Neuronal stem cell (in vitro differentiated cells): ENCODE results near the gene FAF2.

Experiments
- DNase-seq: peaks from one replicate; pipeline ENCODE4 v3.0.0-alpha.2; 2013; ENCODE audit warnings: low spot score
- H2AFZ ChIP-seq: one replicate; pipeline ENCODE4 v1.6.1; 2013; ENCODE audit warnings: mild to moderate bottlenecking, low read length, inconsistent platforms
- H2AK5ac ChIP-seq: 2 replicates; pipeline ENCODE4 v1.6.1; 2013; ENCODE audit warnings: low read depth, mild to moderate bottlenecking, inconsistent platforms, low read length, moderate library complexity, mixed read lengths
- H2BK120ac ChIP-seq: 2 replicates; pipeline ENCODE4 v1.6.1; 2013; ENCODE audit warnings: low read depth, mild to moderate bottlenecking, inconsistent platforms, low read length, moderate library complexity, mixed read lengths
- H2BK12ac ChIP-seq: one replicate; pipeline ENCODE4 v1.6.1; 2013; ENCODE audit warnings: low read length, inconsistent platforms
- H2BK15ac ChIP-seq: 2 replicates; pipeline ENCODE4 v1.6.1; 2013; ENCODE audit warnings: mild to moderate bottlenecking, low read length, inconsistent platforms, mixed read lengths
- H2BK5ac ChIP-seq: one replicate; pipeline ENCODE4 v1.6.1; 2013; ENCODE audit warnings: inconsistent platforms, mild to moderate bottlenecking, low read length, moderate library complexity
- H3K14ac ChIP-seq: one replicate; pipeline ENCODE4 v1.6.1; 2013; ENCODE audit warnings: low read length, inconsistent platforms
- H3K18ac ChIP-seq: 2 replicates; pipeline ENCODE4 v1.6.1; 2013; ENCODE audit warnings: low read length, inconsistent platforms
- H3K23ac ChIP-seq: 2 replicates; pipeline ENCODE4 v1.6.1; 2013; ENCODE audit warnings: low read depth, mild to moderate bottlenecking, mixed read lengths, low read length, inconsistent platforms; ENCODE audit not compliant: poor library complexity
- H3K27ac ChIP-seq: replicated peaks from 3 replicates; pipeline ENCODE4 v1.5.1; 2013; ENCODE audit warnings: low read length, inconsistent platforms
- H3K27me3 ChIP-seq, 3 experiments: 2 replicates each; pipeline ENCODE4 v1.6.1; 2013; ENCODE audit warnings: low read length in 3 of 3, mild to moderate bottlenecking in 2 of 3, inconsistent platforms in 1 of 3, low read depth in 1 of 3, mixed read lengths in 1 of 3, moderate library complexity in 1 of 3; ENCODE audit not compliant: control insufficient read depth in 3 of 3, insufficient read depth in 3 of 3
- H3K36me3 ChIP-seq, 2 donors: replicated peaks in 1 of 2; 2 replicates each; pipeline ENCODE4 v1.6.1; 2013; ENCODE audit warnings: low read length in 2 of 2; ENCODE audit not compliant: control insufficient read depth in 2 of 2, insufficient read depth in 2 of 2
- H3K4ac ChIP-seq: 2 replicates; pipeline ENCODE4 v1.6.1; 2013; ENCODE audit warnings: inconsistent platforms, mild to moderate bottlenecking, low read length, moderate library complexity
- H3K4me1 ChIP-seq, 2 donors: 1 replicate in 1 of 2; 2 replicates in 1 of 2; pipeline ENCODE4 v1.6.1; 2013; ENCODE audit warnings: low read length in 2 of 2, low read depth in 1 of 2; ENCODE audit not compliant: control insufficient read depth in 2 of 2, insufficient read depth in 1 of 2
- H3K4me2 ChIP-seq: one replicate; pipeline ENCODE4 v1.6.1; 2013; ENCODE audit warnings: mild to moderate bottlenecking, low read length, inconsistent platforms; ENCODE audit not compliant: insufficient read depth, poor library complexity, severe bottlenecking
- H3K4me3 ChIP-seq, 2 donors: 2 replicates each; pipeline ENCODE4 v1.5.1; 2013; ENCODE audit warnings: low read length in 2 of 2, mild to moderate bottlenecking in 2 of 2, inconsistent platforms in 1 of 2, moderate library complexity in 1 of 2
- H3K79me1 ChIP-seq: one replicate; pipeline ENCODE4 v1.6.1; 2013; ENCODE audit warnings: low read depth, mild to moderate bottlenecking, inconsistent platforms, low read length, moderate library complexity
- H3K9ac ChIP-seq: one replicate; pipeline ENCODE4 v1.6.1; 2013; ENCODE audit warnings: mild to moderate bottlenecking, low read depth, low read length, inconsistent platforms; ENCODE audit not compliant: poor library complexity
- H3K9me3 ChIP-seq, 2 donors: replicated peaks in 1 of 2; 2 replicates each; pipeline versions ENCODE3 to v1.6.1; 2013; ENCODE audit warnings: low read length in 2 of 2, mild to moderate bottlenecking in 2 of 2, inconsistent platforms in 1 of 2, low read depth in 1 of 2, mixed read lengths in 1 of 2, moderate library complexity in 1 of 2; ENCODE audit not compliant: control insufficient read depth in 2 of 2, insufficient read depth in 1 of 2
- H4K8ac ChIP-seq: one replicate; pipeline ENCODE4 v1.6.1; 2013; ENCODE audit warnings: low read depth, mild to moderate bottlenecking, inconsistent platforms, low read length, moderate library complexity
- H4K91ac ChIP-seq: one replicate; pipeline ENCODE4 v1.6.1; 2013; ENCODE audit warnings: low read length, low read depth, mild to moderate bottlenecking, inconsistent platforms; ENCODE audit not compliant: poor library complexity
- WGBS, 2 donors: extraction: QIAGEN DNeasy Blood & Tissue Kit; methylation state at CpG; one replicate each; pipeline ENCODE4 v1.1.7; 2013; ENCODE audit warnings: missing lambda C conversion rate in 2 of 2, mixed read lengths in 1 of 2; ENCODE audit not compliant: insufficient read length in 2 of 2, insufficient replicate concordance in 1 of 2; ENCODE audit errors: extremely low coverage in 2 of 2; 5-methylcytosine and 5-hydroxymethylcytosine counted together

The FAF2 gene

GRCh38 chr5:176540956-176541337, 92.8 kb downstream of the FAF2 start:
- no peak overlapping the region for H3K4me2 ChIP-seq
- peak overlapping the region; percentile 58 for H3K14ac ChIP-seq
- peak overlapping the region; percentile 61 for H3K4ac ChIP-seq
- no peak overlapping the region for H2BK5ac ChIP-seq
- H4K8ac ChIP-seq: no peak overlapping the region
- H3K36me3 ChIP-seq: no peaks in the 10 kb centered on the region
- H4K91ac ChIP-seq: no peak overlapping the region
- H2AK5ac ChIP-seq: peak overlapping the region; percentile 71
- H2BK12ac ChIP-seq: no peak overlapping the region
- H3K27me3 ChIP-seq: peaks cover 0 to 31% (median 4%) of the 10 kb centered on the region in 3 experiments
- no CpG with 5 or more reads among the region's 8 CpGs for WGBS, 2 donors
- DNase-seq: no peak
- no peak overlapping the region for H3K23ac ChIP-seq
- H2BK120ac ChIP-seq: no peak overlapping the region
- no peak overlapping the region for H2AFZ ChIP-seq
- H3K9ac ChIP-seq: peak overlapping the region; percentile 57
- peak overlapping the region; percentile 79 for H2BK15ac ChIP-seq
- no peak overlapping the region for H3K4me3 ChIP-seq
- peak overlapping the region; percentile 2 for H3K18ac ChIP-seq
- H3K9me3 ChIP-seq: no peaks in the 10 kb centered on the region
- no peak overlapping the region for H3K27ac ChIP-seq
- H3K79me1 ChIP-seq: peaks cover 2% of the 10 kb centered on the region
- peaks cover 17 to 19% of the 10 kb centered on the region in 2 donors for H3K4me1 ChIP-seq

- Histone ChIP-seq H3K4me2 (no peak overlapping the region), H2BK120ac (no peak overlapping the region), H3K9ac (peak overlapping the region; percentile 86), H2BK15ac (peak overlapping the region; percentile 79), H3K4me1 (peaks cover 17 to 18% of the 10 kb centered on the region in 2 donors), H2AFZ (peak overlapping the region; percentile 93), H3K9me3 (no peaks in the 10 kb centered on the region), H3K23ac (peak overlapping the region; percentile 12), H4K91ac (no peak overlapping the region), H3K36me3 (no peaks in the 10 kb centered on the region), H2BK5ac (no peak overlapping the region), H3K4me3 (no peak overlapping the region), H3K14ac (no peak overlapping the region), H4K8ac (no peak overlapping the region), H3K27ac (no peak overlapping the region), H3K27me3 (peaks cover 0 to 31% (median 4%) of the 10 kb centered on the region in 3 experiments), H2AK5ac (peak overlapping the region; percentile 85), H3K79me1 (no peaks in the 10 kb centered on the region), H3K18ac (peak overlapping the region; percentile 88), H2BK12ac (peak overlapping the region; percentile 93), H3K4ac (peak overlapping the region; percentile 61)
- DNase-seq: no peak
- WGBS, 2 donors: no CpG with 5 or more reads among the region's 12 CpGs
Measured at GRCh38 chr5:176541338-176542134, 93.4 kb downstream of the FAF2 start.

GRCh38 chr5:176542135-176542595, 94.0 kb downstream of the FAF2 start:
- no peak overlapping the region for H2BK120ac ChIP-seq
- H3K4ac ChIP-seq: peak overlapping the region; percentile 30
- H3K4me2 ChIP-seq: peak overlapping the region; percentile 80
- H2AFZ ChIP-seq: peak overlapping the region; percentile 93
- no peak overlapping the region for H3K9ac ChIP-seq
- H2BK15ac ChIP-seq: peak overlapping the region; percentile 79
- H3K27ac ChIP-seq: no peak overlapping the region
- H4K8ac ChIP-seq: no peak overlapping the region
- no peak for DNase-seq
- H3K23ac ChIP-seq: peak overlapping the region; percentile 12
- peak overlapping the region; percentile 39 for H3K14ac ChIP-seq
- no peaks in the 10 kb centered on the region for H3K9me3 ChIP-seq
- peak overlapping the region; percentile 15 for H2BK5ac ChIP-seq
- H3K18ac ChIP-seq: peak overlapping the region; percentile 88
- H3K4me3 ChIP-seq: peak overlapping the region; percentile 59 to 82
- peak overlapping the region; percentile 93 for H2BK12ac ChIP-seq
- peaks cover 17 to 18% of the 10 kb centered on the region in 2 donors for H3K4me1 ChIP-seq
- no peaks in the 10 kb centered on the region for H3K79me1 ChIP-seq
- H4K91ac ChIP-seq: no peak overlapping the region
- no CpG with 5 or more reads among the region's 16 CpGs for WGBS, 2 donors
- H2AK5ac ChIP-seq: peak overlapping the region; percentile 85
- no peaks in the 10 kb centered on the region for H3K36me3 ChIP-seq
- H3K27me3 ChIP-seq: peaks cover 0 to 31% (median 4%) of the 10 kb centered on the region in 3 experiments
